GM12878 (cell line): Measurements from ENCODE around the gene PGM2L1.

Experiments used
- MYC ChIP-seq: IDR thresholded peaks from 2 replicates; pipeline ENCODE4 v1.6.1; 2011; ENCODE audit warnings: mild to moderate bottlenecking, low read length, moderate library complexity, inconsistent platforms; ENCODE audit not compliant: insufficient read depth, insufficient replicate concordance, insufficient read length, severe bottlenecking
- RAD21 ChIP-seq: IDR thresholded peaks from 2 replicates; pipeline ENCODE4 v1.6.1; 2011; ENCODE audit warnings: mild to moderate bottlenecking, low read depth, low read length, moderate library complexity; ENCODE audit not compliant: insufficient read depth
- SIN3A ChIP-seq: IDR thresholded peaks from 2 replicates; pipeline ENCODE4 v1.6.1; 2012; ENCODE audit warnings: low read depth, low read length, improper control_type of control experiment
- ZNF384 ChIP-seq: IDR thresholded peaks from 2 replicates; pipeline ENCODE4 v1.6.1; 2012; ENCODE audit warnings: low read depth, mild to moderate bottlenecking, low read length, improper control_type of control experiment, borderline replicate concordance
- ZZZ3 ChIP-seq: IDR thresholded peaks from 2 replicates; pipeline ENCODE4 v1.6.1; 2011; ENCODE audit warnings: low read depth; ENCODE audit not compliant: control insufficient read depth, insufficient read length
- TF ChIP-seq, protein P1 (sequence below): IDR thresholded peaks from 2 replicates; pipeline ENCODE4 v1.6.1; 2011; ENCODE audit warnings: low read depth, mild to moderate bottlenecking, low read length, moderate library complexity, borderline replicate concordance; ENCODE audit errors: extremely low read depth

DNA sequence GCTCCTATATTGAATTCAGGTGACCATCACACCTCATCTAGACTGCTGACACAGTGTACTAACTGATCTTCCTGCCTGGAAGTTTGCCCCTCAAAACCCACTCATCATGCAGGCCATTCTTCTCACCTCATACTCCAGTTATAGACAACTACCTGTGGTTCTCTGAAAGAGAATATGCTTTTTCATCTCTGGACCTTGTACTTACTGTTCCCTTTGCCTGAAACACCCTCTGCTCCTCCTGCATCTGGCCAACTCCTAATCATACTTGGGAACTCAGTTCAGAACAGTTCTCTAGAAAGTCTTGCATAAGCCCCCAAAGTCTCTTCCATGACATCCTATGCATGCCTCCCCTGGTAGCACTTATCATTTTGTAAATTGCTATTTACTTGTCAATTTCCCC lies 58.6 kb downstream of the PGM2L1 start:
- TF ChIP-seq ZZZ3 (no peak), ZNF384 (no peak), RAD21 (no peak), SIN3A (no peak), MYC (no peak)
- TF ChIP-seq, protein P1, sequence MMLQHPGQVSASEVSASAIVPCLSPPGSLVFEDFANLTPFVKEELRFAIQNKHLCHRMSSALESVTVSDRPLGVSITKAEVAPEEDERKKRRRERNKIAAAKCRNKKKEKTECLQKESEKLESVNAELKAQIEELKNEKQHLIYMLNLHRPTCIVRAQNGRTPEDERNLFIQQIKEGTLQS = no peak
